Measurements from ENCODE around the gene ZNF837. TPM values are rescaled to one million over a fixed set of nuclear protein-coding genes. Genes with fewer than 3 reads are reported as not detected.
A peak's percentile ranks its signal among the peaks of the same experiment; 100 is the strongest.

The ZNF837 gene
- total and polyA plus RNA-seq, 8 donors, result 1.8 to 8.5 (median 2.3) TPM; not detected in 1

GRCh38 chr19:58352760-58353671 lies 27.8 kb downstream of the ZNF837 start, which contains the start of gene A1BG:
Gene A1BG, minus strand, starts transcription at chr19:58353492. Its CDS starts 55 bp downstream, at chr19:58353437.
- H3K27me3 ChIP-seq, result peaks cover 5 to 99% (median 35%) of the 10 kb centered on the region in 3 donors
- WGBS, 5 donors, result 74 to 80% (median 78%) methylated on average over 12 to 26 of the region's 26 CpGs

GRCh38 chr19:58351990-58352755 lies 28.7 kb downstream of the ZNF837 start:
- Histone ChIP-seq H3K4me1 (peaks cover 12 to 52% (median 38%) of the 10 kb centered on the region in 4 donors), H3K36me3 (peaks cover 0 to 7% (median 0%) of the 10 kb centered on the region in 4 donors), H3K27me3 (peaks cover 5 to 99% (median 41%) of the 10 kb centered on the region in 3 donors), H3K27ac (no peak overlapping the region), H3K9me3 (peaks cover 2 to 16% (median 14%) of the 10 kb centered on the region in 4 donors), H3K4me3 (no peak overlapping the region)
- WGBS, 5 donors, result 83 to 87% (median 84%) methylated on average over 23 of the region's 23 CpGs
- no peak for DNase-seq
- TF ChIP-seq EP300 (IDR thresholded peaks at IDR 0.05), result no peak
- TF ChIP-seq CTCF (IDR thresholded peaks at IDR 0.05), result no peak
- TF ChIP-seq POLR2A (IDR thresholded peaks at IDR 0.05), result no peak
- no peak for TF ChIP-seq POLR2AphosphoS5 (IDR thresholded peaks at IDR 0.05)
- intact Hi-C loops (cut with DNase I; ENCODE audit: low total_unique reads), result no loop called here

More at GRCh38 chr19:58352760-58353671, 27.8 kb downstream of the ZNF837 start, which contains the start of gene A1BG:
- Histone ChIP-seq H3K9me3 (peaks cover 2 to 17% (median 12%) of the 10 kb centered on the region in 4 donors), H3K4me3 (no peak within 1 kb of the TSS), H3K4me1 (peaks cover 12 to 49% (median 41%) of the 10 kb centered on the region in 4 donors), H3K27ac (no peak within 1 kb of the TSS), H3K36me3 (peaks cover 0 to 7% (median 0%) of the 10 kb centered on the region in 4 donors)
- TF ChIP-seq POLR2A (IDR thresholded peaks at IDR 0.05) (no peak), POLR2AphosphoS5 (IDR thresholded peaks at IDR 0.05) (no peak), EP300 (IDR thresholded peaks at IDR 0.05) (no peak), CTCF (IDR thresholded peaks at IDR 0.05) (no peak)
- peak in 1 of 2 donors; percentile 2 for DNase-seq
- intact Hi-C loops (cut with DNase I; ENCODE audit: low total_unique reads), result no loop called here

GRCh38 chr19:58351558-58351878 lies 29.3 kb downstream of the ZNF837 start:
- H3K36me3 ChIP-seq, result peaks cover 0 to 7% (median 0%) of the 10 kb centered on the region in 4 donors
- H3K27me3 ChIP-seq, result peaks cover 5 to 99% (median 42%) of the 10 kb centered on the region in 3 donors
- WGBS, 5 donors, result 86 to 96% (median 87%) methylated on average over 9 of the region's 9 CpGs
- no peak overlapping the region for H3K27ac ChIP-seq
- no peak for DNase-seq
- no peak overlapping the region for H3K4me3 ChIP-seq
- H3K4me1 ChIP-seq, result peaks cover 12 to 51% (median 32%) of the 10 kb centered on the region in 4 donors
- TF ChIP-seq POLR2A (IDR thresholded peaks at IDR 0.05) (no peak), EP300 (IDR thresholded peaks at IDR 0.05) (no peak), CTCF (IDR thresholded peaks at IDR 0.05) (no peak), POLR2AphosphoS5 (IDR thresholded peaks at IDR 0.05) (no peak)
- intact Hi-C loops (cut with DNase I; ENCODE audit: low total_unique reads), result no loop called here
- H3K9me3 ChIP-seq, result peaks cover 2 to 13% (median 8%) of the 10 kb centered on the region in 4 donors

All from stomach (tissue), 9 donors.